Mesenchymal stem cell (in vitro differentiated cells and primary cell): ENCODE data around the gene SCN8A.

Experiments used
- DNase-seq: peaks from one replicate; pipeline ENCODE4 v3.0.0-alpha.2; 2013
- H2AFZ ChIP-seq: one replicate; pipeline ENCODE4 v1.6.1; 2013; ENCODE audit warnings: low read depth, mild to moderate bottlenecking, control low read depth, inconsistent platforms, low read length, moderate library complexity
- H2AK5ac ChIP-seq: 2 replicates; pipeline ENCODE4 v1.6.1; 2013; ENCODE audit warnings: low read length, moderate library complexity, mild to moderate bottlenecking, inconsistent platforms; ENCODE audit not compliant: severe bottlenecking
- H2BK120ac ChIP-seq: one replicate; pipeline ENCODE4 v1.6.1; 2013; ENCODE audit warnings: low read depth, mild to moderate bottlenecking, inconsistent platforms, low read length, moderate library complexity
- H2BK12ac ChIP-seq, 2 experiments: one replicate each; pipeline ENCODE4 v1.6.1; 2013; ENCODE audit warnings: inconsistent platforms in 2 of 2, low read length in 2 of 2, mild to moderate bottlenecking in 2 of 2, moderate library complexity in 2 of 2, control low read depth in 1 of 2
- H2BK15ac ChIP-seq: one replicate; pipeline ENCODE4 v1.6.1; 2013; ENCODE audit warnings: mild to moderate bottlenecking, low read depth, inconsistent platforms; ENCODE audit not compliant: poor library complexity, severe bottlenecking
- H2BK5ac ChIP-seq: 2 replicates; pipeline ENCODE4 v1.6.1; 2013; ENCODE audit warnings: low read depth, mild to moderate bottlenecking, low read length, control low read depth, inconsistent platforms; ENCODE audit not compliant: poor library complexity, severe bottlenecking
- H3K14ac ChIP-seq, 2 experiments: one replicate each; pipeline ENCODE4 v1.6.1; 2013; ENCODE audit warnings: inconsistent platforms in 2 of 2, low read length in 2 of 2, control low read depth in 1 of 2, mild to moderate bottlenecking in 1 of 2, moderate library complexity in 1 of 2
- H3K18ac ChIP-seq, 2 experiments: one replicate each; pipeline ENCODE4 v1.6.1; 2013; ENCODE audit warnings: inconsistent platforms in 2 of 2, low read length in 2 of 2, control low read depth in 1 of 2, low read depth in 1 of 2, mild to moderate bottlenecking in 1 of 2
- H3K23ac ChIP-seq, 2 experiments: one replicate each; pipeline ENCODE4 v1.6.1; 2013; ENCODE audit warnings: inconsistent platforms in 2 of 2, low read length in 2 of 2, mild to moderate bottlenecking in 2 of 2, moderate library complexity in 2 of 2, control low read depth in 1 of 2
- H3K27ac ChIP-seq: 2 replicates; pipeline ENCODE4 v1.5.1; 2013; ENCODE audit warnings: mild to moderate bottlenecking, moderate library complexity, low read length, control low read depth, inconsistent platforms; ENCODE audit not compliant: poor library complexity, severe bottlenecking
- H3K27me3 ChIP-seq, 2 experiments: 2 replicates each; pipeline versions ENCODE4 v1.6.1 to v1.7.0; 2013; ENCODE audit warnings: low read length in 2 of 2, mild to moderate bottlenecking in 2 of 2, moderate library complexity in 2 of 2, control low read depth in 1 of 2, inconsistent platforms in 1 of 2; ENCODE audit not compliant: control insufficient read depth in 1 of 2, insufficient read depth in 1 of 2
- H3K36me3 ChIP-seq, 2 experiments: 2 replicates each; pipeline versions ENCODE4 v1.6.1 to v1.7.0; 2013; ENCODE audit warnings: low read length in 2 of 2, control low read depth in 1 of 2, inconsistent platforms in 1 of 2, low read depth in 1 of 2, mild to moderate bottlenecking in 1 of 2; ENCODE audit not compliant: insufficient read depth in 2 of 2, control insufficient read depth in 1 of 2
- H3K4ac ChIP-seq, 2 experiments: one replicate each; pipeline ENCODE4 v1.6.1; 2013; ENCODE audit warnings: inconsistent platforms in 2 of 2, low read length in 2 of 2, mild to moderate bottlenecking in 2 of 2, moderate library complexity in 2 of 2, control low read depth in 1 of 2, low read depth in 1 of 2
- H3K4me1 ChIP-seq: 2 replicates; pipeline ENCODE4 v1.6.1; 2013; ENCODE audit warnings: low read depth, low read length, control low read depth; ENCODE audit not compliant: control insufficient read depth, insufficient read depth
- H3K4me2 ChIP-seq: 2 replicates; pipeline ENCODE4 v1.6.1; 2013; ENCODE audit warnings: low read length, mild to moderate bottlenecking, inconsistent platforms; ENCODE audit not compliant: poor library complexity, severe bottlenecking
- H3K4me3 ChIP-seq, 2 experiments: 2 replicates each; pipeline versions ENCODE4 v1.5.1 to v1.7.0; 2013; ENCODE audit warnings: low read length in 2 of 2, mild to moderate bottlenecking in 2 of 2, control low read depth in 1 of 2, low read depth in 1 of 2; ENCODE audit not compliant: insufficient read depth in 1 of 2
- H3K79me1 ChIP-seq: replicated peaks from 2 replicates; pipeline ENCODE4 v1.6.1; 2013; ENCODE audit warnings: mild to moderate bottlenecking, control low read depth, low read length, inconsistent platforms; ENCODE audit not compliant: poor library complexity, severe bottlenecking
- H3K9ac ChIP-seq: 2 replicates; pipeline ENCODE4 v1.7.0; 2013; ENCODE audit warnings: mild to moderate bottlenecking, low read length, moderate library complexity
- H3K9me3 ChIP-seq: 2 replicates; pipeline ENCODE4 v1.7.0; 2013; ENCODE audit warnings: mild to moderate bottlenecking, low read length; ENCODE audit not compliant: control insufficient read depth
- H4K8ac ChIP-seq: one replicate; pipeline ENCODE4 v1.6.1; 2013; ENCODE audit warnings: inconsistent platforms, mild to moderate bottlenecking, low read length, moderate library complexity
- H4K91ac ChIP-seq: one replicate; pipeline ENCODE4 v1.6.1; 2013; ENCODE audit warnings: mild to moderate bottlenecking, low read length, inconsistent platforms
- WGBS: methylation state at CpG from one replicate; pipeline ENCODE4 v1.1.7; 2013; ENCODE audit warnings: mixed read lengths; 5-methylcytosine and 5-hydroxymethylcytosine counted together

SCN8A gene

DNA sequence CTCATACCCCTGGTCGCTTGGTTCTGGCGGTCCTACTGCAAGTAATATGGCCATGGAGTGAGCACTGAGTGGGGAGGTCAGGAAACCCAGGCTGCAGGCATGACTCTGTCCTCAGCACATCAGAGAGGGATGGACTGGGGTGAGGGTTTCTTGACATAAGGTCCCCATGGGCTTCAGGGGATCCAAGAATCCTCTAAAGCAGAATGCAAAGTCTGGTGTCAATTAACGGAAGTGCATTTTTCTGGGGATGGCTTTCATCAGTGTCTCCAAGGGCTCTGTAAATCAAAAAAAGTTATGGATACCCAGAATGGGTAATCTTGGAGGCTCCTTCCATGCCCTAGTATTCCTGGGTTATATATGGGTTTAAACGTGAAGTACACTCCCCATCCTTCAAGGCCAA lies 253.8 kb downstream of the SCN8A start:
- WGBS, result 93% methylated on average over 4 of the region's 4 CpGs
- no peak overlapping the region for H2BK15ac ChIP-seq
- no peak overlapping the region for H2AK5ac ChIP-seq
- no peak overlapping the region for H3K27ac ChIP-seq
- peaks cover 74 to 79% of the 10 kb centered on the region in 2 experiments for H3K27me3 ChIP-seq
- no peak overlapping the region for H3K4me2 ChIP-seq
- no peak overlapping the region for H4K91ac ChIP-seq
- no peak overlapping the region for H3K4ac ChIP-seq
- H3K36me3 ChIP-seq, result no peaks in the 10 kb centered on the region
- peaks cover 27% of the 10 kb centered on the region for H3K4me1 ChIP-seq
- no peak overlapping the region for H2BK5ac ChIP-seq
- H2BK12ac ChIP-seq, result no peak overlapping the region
- no peak overlapping the region for H3K14ac ChIP-seq
- no peaks in the 10 kb centered on the region for H3K9me3 ChIP-seq
- H4K8ac ChIP-seq, result no peak overlapping the region
- no peak overlapping the region for H3K18ac ChIP-seq
- H3K9ac ChIP-seq, result no peak overlapping the region
- H3K79me1 ChIP-seq, result no peaks in the 10 kb centered on the region
- no peak overlapping the region for H2AFZ ChIP-seq
- H3K4me3 ChIP-seq, result no peak overlapping the region
- H3K23ac ChIP-seq, result no peak overlapping the region
- no peak overlapping the region for H2BK120ac ChIP-seq
- no peak for DNase-seq

DNA sequence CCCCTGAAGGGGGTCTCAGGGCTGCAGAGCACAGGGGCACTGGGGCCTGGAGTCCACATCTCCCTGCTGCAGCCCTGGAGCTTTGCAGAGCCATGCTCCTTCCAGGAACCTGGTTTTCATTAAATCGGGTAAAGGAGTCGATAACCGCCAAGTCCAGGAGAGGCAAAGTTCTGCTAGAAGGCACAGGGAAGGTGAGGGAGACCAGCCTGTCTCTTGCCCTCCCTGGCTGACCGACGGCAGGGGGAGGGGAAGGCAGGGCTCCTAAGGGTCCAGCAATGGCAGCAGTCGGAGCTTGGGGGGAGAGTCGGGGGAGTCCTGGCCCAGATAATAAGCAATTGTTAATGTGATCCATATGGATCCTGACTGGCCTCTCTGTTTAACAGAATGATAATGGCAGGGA lies 254.4 kb downstream of the SCN8A start:
- Histone ChIP-seq H2BK15ac (no peak overlapping the region), H3K4ac (no peak overlapping the region), H4K91ac (no peak overlapping the region), H3K36me3 (no peaks in the 10 kb centered on the region), H3K4me1 (peaks cover 27% of the 10 kb centered on the region), H3K27ac (no peak overlapping the region), H3K27me3 (peaks cover 69 to 81% of the 10 kb centered on the region in 2 experiments), H2AK5ac (no peak overlapping the region), H3K79me1 (no peaks in the 10 kb centered on the region), H4K8ac (no peak overlapping the region), H2BK5ac (no peak overlapping the region), H3K4me3 (peak overlapping the region in 1 of 2 experiments; percentile 14), H2BK12ac (no peak overlapping the region), H2BK120ac (no peak overlapping the region), H3K14ac (no peak overlapping the region), H3K9me3 (no peaks in the 10 kb centered on the region), H3K9ac (no peak overlapping the region), H2AFZ (no peak overlapping the region), H3K23ac (no peak overlapping the region), H3K4me2 (no peak overlapping the region), H3K18ac (no peak overlapping the region)
- WGBS, result 91% methylated on average over 7 of the region's 7 CpGs
- DNase-seq, result no peak

DNA sequence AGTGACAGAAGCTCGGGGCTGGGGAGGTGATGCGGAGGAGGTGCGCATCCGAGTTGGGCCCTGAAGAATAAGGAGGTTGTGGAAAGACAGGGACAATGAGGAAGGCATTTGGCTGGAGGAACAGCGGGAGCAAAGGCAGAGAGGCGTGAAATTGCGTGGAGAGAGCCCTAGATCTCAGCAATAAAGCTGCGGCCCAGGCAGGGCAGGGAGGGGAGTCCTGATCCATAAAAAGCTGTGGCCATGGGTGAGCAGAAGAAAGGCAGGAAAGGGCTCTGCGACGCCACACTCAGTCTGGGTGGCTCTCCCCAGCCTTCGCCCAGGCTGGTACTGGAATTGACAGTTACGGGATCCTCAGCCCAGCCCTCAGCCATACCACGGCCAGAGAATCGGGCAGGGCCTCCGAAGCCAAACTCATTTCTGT lies 255.2 kb downstream of the SCN8A start:
- H4K91ac ChIP-seq, result no peak overlapping the region
- H3K27me3 ChIP-seq, result peaks cover 62 to 81% of the 10 kb centered on the region in 2 experiments
- H3K27ac ChIP-seq, result no peak overlapping the region
- no peak overlapping the region for H3K9ac ChIP-seq
- no peak overlapping the region for H3K18ac ChIP-seq
- H4K8ac ChIP-seq, result no peak overlapping the region
- no peak overlapping the region for H2BK12ac ChIP-seq
- H2BK15ac ChIP-seq, result no peak overlapping the region
- no peak overlapping the region for H3K4me3 ChIP-seq
- H3K9me3 ChIP-seq, result no peaks in the 10 kb centered on the region
- DNase-seq, result no peak
- H3K4ac ChIP-seq, result no peak overlapping the region
- H3K14ac ChIP-seq, result no peak overlapping the region
- no peaks in the 10 kb centered on the region for H3K79me1 ChIP-seq
- no peak overlapping the region for H3K23ac ChIP-seq
- H3K4me1 ChIP-seq, result peaks cover 29% of the 10 kb centered on the region
- H3K36me3 ChIP-seq, result no peaks in the 10 kb centered on the region
- no peak overlapping the region for H2BK5ac ChIP-seq
- H3K4me2 ChIP-seq, result no peak overlapping the region
- H2BK120ac ChIP-seq, result no peak overlapping the region
- H2AFZ ChIP-seq, result no peak overlapping the region
- WGBS, result 65% methylated on average over 15 of the region's 15 CpGs
- H2AK5ac ChIP-seq, result no peak overlapping the region

DNA sequence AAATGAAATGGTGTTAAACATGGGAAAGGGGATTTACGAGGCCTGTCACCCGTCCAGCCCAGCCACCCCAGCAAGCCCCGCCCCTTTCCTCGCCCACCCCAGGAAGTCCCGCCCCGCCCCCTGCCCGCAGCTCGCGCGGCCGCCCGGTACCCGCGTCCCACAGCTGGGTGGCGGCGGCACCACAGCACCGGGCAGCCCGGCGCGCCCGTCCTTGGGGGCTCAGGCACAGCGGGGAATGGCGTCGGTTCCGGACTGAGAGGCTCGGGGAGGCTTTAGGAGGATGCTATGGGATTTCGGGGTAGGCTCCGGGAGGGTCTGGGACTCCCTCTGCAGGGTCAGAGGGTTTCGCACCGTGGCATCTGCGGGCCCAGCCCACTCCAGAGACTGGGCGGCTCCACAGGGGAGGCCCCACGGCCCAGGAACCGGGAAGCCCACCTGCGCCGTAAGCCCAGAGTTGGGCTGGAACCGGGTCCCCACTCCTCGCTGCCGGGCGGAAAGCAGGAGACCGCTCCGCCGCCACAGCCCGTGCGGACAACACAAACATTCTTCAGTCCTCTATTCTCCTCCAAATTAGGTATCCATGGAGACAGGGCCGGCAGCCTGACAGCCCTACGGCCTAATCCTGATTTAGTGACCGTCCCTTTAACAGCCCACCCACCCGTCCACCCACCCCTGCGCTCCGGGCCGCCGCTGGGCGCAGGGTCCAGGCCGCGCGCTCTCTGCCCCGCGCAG lies 256.0 kb downstream of the SCN8A start:
- Histone ChIP-seq H3K9ac (peak overlapping the region; percentile 68), H3K23ac (peak overlapping the region in 1 of 2 experiments; percentile 85), H2BK12ac (peak overlapping the region in 1 of 2 experiments; percentile 48), H3K4ac (peak overlapping the region in 1 of 2 experiments; percentile 67), H2AK5ac (no peak overlapping the region), H3K4me2 (peak overlapping the region; percentile 82), H3K4me3 (peak overlapping the region; percentile 48 to 78), H4K8ac (no peak overlapping the region), H2BK5ac (no peak overlapping the region), H3K4me1 (peaks cover 31% of the 10 kb centered on the region), H3K9me3 (no peaks in the 10 kb centered on the region), H3K14ac (peak overlapping the region in 1 of 2 experiments; percentile 63), H3K18ac (peak overlapping the region in 1 of 2 experiments; percentile 46), H2AFZ (peak overlapping the region; percentile 5), H2BK15ac (peak overlapping the region; percentile 57), H3K27me3 (peaks cover 54 to 81% of the 10 kb centered on the region in 2 experiments), H2BK120ac (peak overlapping the region; percentile 46), H3K79me1 (no peaks in the 10 kb centered on the region), H4K91ac (no peak overlapping the region), H3K27ac (no peak overlapping the region), H3K36me3 (no peaks in the 10 kb centered on the region)
- peak; percentile 45 for DNase-seq
- 1% methylated on average over 39 of the region's 59 CpGs for WGBS
